AG04450 (cell line): Measurements from ENCODE around the gene PRKAG2. TPM values are rescaled to one million over a fixed set of nuclear protein-coding genes. Genes with fewer than 3 reads are reported as not detected.

ENCODE experiments used
- CTCF ChIA-PET: fragments of 300-600, 350-600 bp; formaldehyde crosslinking; extraction: SDS; loops from one replicate; lab custom pipeline; 2022; ENCODE audit warnings: antibody characterized with exemption, inconsistent platforms; lab: Charles Lee
- POLR2A ChIA-PET: fragments of 350-600 bp; formaldehyde crosslinking; extraction: SDS; loops from one replicate; lab custom pipeline; 2021; ENCODE audit warnings: antibody characterized with exemption, inconsistent platforms; lab: Yijun Ruan, JAX
- DNase-seq: peaks from one replicate; pipeline ENCODE4 v3.0.0-alpha.2; 2011; ENCODE audit warnings: low read depth, low spot score
- H3K27ac ChIP-seq: one replicate; pipeline ENCODE4 v1.5.1; 2012; ENCODE audit warnings: low read depth, low read length, control low read depth
- H3K27me3 ChIP-seq: one replicate; pipeline ENCODE4 v1.6.0; 2012; ENCODE audit warnings: low read length; ENCODE audit not compliant: control insufficient read depth, insufficient read depth
- H3K4me3 ChIP-seq: 2 replicates; pipeline ENCODE4 v1.5.1; 2011; ENCODE audit warnings: mild to moderate bottlenecking, low read depth, low read length, control low read depth
- H3K9me3 ChIP-seq: 2 replicates; pipeline ENCODE4 v1.5.1; 2012; ENCODE audit warnings: low read length; ENCODE audit not compliant: control insufficient read depth, insufficient read depth
- CTCF ChIP-seq: IDR thresholded peaks from 2 replicates; pipeline ENCODE4 v1.5.1; 2011; ENCODE audit warnings: low read depth, low read length, control low read depth, inconsistent platforms
- polyA plus RNA-seq: library from polyadenylated mRNA; depleted of rRNA; stranded (reverse); fragments of >200 nt; gene quantifications from 2 replicates; pipeline ENCODE4 v1.2.3, GENCODE V29; 2011

Gene PRKAG2
- polyA plus RNA-seq, 1 experiment: 45.0 TPM

GRCh38 chr7:151744051-151744580, 132.8 kb downstream of the PRKAG2 start:
- ChIA-PET CTCF (interaction anchor here (1.4 kb wide), 1 partner anchor 10 kb away, joined by 5 read pairs; no protein-coding TSS in a partner anchor), POLR2A (interaction anchor here (0.9 kb wide), 1 partner anchor 144 kb away, joined by 3 read pairs; no protein-coding TSS in a partner anchor)
- H3K4me3 ChIP-seq: no peak overlapping the region
- peaks cover 3% of the 10 kb centered on the region for H3K9me3 ChIP-seq
- no peak for DNase-seq
- H3K27me3 ChIP-seq: no peaks in the 10 kb centered on the region
- TF ChIP-seq CTCF: no peak
- no peak overlapping the region for H3K27ac ChIP-seq

GRCh38 chr7:151743481-151743983, 133.4 kb downstream of the PRKAG2 start:
- peaks cover 3% of the 10 kb centered on the region for H3K9me3 ChIP-seq
- ChIA-PET POLR2A (interaction anchor here (0.9 kb wide), 1 partner anchor 143 kb away, joined by 3 read pairs; no protein-coding TSS in a partner anchor), CTCF (no interaction called here)
- H3K27me3 ChIP-seq: no peaks in the 10 kb centered on the region
- no peak overlapping the region for H3K27ac ChIP-seq
- no peak for DNase-seq
- no peak for TF ChIP-seq CTCF
- no peak overlapping the region for H3K4me3 ChIP-seq

GRCh38 chr7:151742713-151743480, 134.0 kb downstream of the PRKAG2 start:
- TF ChIP-seq CTCF: no peak
- POLR2A ChIA-PET: interaction anchor here (0.9 kb wide), 1 partner anchor 143 kb away, joined by 3 read pairs; no protein-coding TSS in a partner anchor
- peak overlapping the region; percentile 11 for H3K27ac ChIP-seq
- H3K4me3 ChIP-seq: no peak overlapping the region
- H3K9me3 ChIP-seq: peaks cover 3% of the 10 kb centered on the region
- CTCF ChIA-PET: no interaction called here
- no peak for DNase-seq
- no peaks in the 10 kb centered on the region for H3K27me3 ChIP-seq

- no peak overlapping the region for H3K4me3 ChIP-seq
- ChIA-PET POLR2A (no interaction called here), CTCF (no interaction called here)
- DNase-seq: no peak
- H3K27me3 ChIP-seq: no peaks in the 10 kb centered on the region
- H3K27ac ChIP-seq: no peak overlapping the region
- peaks cover 3% of the 10 kb centered on the region for H3K9me3 ChIP-seq
- no peak for TF ChIP-seq CTCF
Measured at GRCh38 chr7:151741585-151741984, 135.3 kb downstream of the PRKAG2 start.
